Ascending aorta (tissue), 2 donors: ENCODE results near the gene PARP11. TPM values are rescaled to one million over a fixed set of nuclear protein-coding genes. Genes with fewer than 3 reads are reported as not detected.

ENCODE experiments used
- DNase-seq, 2 donors: peaks; one replicate each; pipeline ENCODE4 v3.0.0-alpha.2; 2019; ENCODE audit warnings: low spot score in 2 of 2
- H3K27ac ChIP-seq, 2 donors: fragments of 200-600 bp; sonication (generic); one replicate each; pipeline ENCODE4 v1.5.1; 2016 to 2017; ENCODE audit warnings: mild to moderate bottlenecking in 1 of 2
- H3K27me3 ChIP-seq: fragments of 200-600 bp; sonication (generic); one replicate; pipeline ENCODE4 v1.5.1; 2017
- H3K36me3 ChIP-seq, 2 donors: fragments of 200-600 bp; sonication (generic); one replicate each; pipeline ENCODE4 v1.5.1; 2016
- H3K4me1 ChIP-seq, 2 donors: fragments of 200-600 bp; sonication (generic); one replicate each; pipeline ENCODE4 v1.5.1; 2016 to 2017; ENCODE audit warnings: mild to moderate bottlenecking in 1 of 2
- H3K4me3 ChIP-seq, 2 donors: fragments of 200-600 bp; sonication (generic); one replicate each; pipeline ENCODE4 v1.5.1; 2016 to 2017; ENCODE audit warnings: mild to moderate bottlenecking in 1 of 2
- H3K9me3 ChIP-seq, 2 donors: fragments of 200-600 bp; sonication (generic); one replicate each; pipeline ENCODE4 v1.5.1; 2016
- CTCF ChIP-seq, 3 experiments: fragments of 200-600 bp in 2 of 3; fragments of 450-650 bp in 1 of 3; sonication (generic) in 2 of 3; IDR thresholded peaks; one replicate each; pipeline ENCODE4 v1.5.1; 2016 to 2019; ENCODE audit warnings: antibody characterized with exemption in 3 of 3, mild to moderate bottlenecking in 1 of 3, moderate library complexity in 1 of 3
- intact Hi-C: fragments of 100-400 bp; cut with DNase I; formaldehyde crosslinking; loops from one replicate; pipeline ENCODE4 v1.15.1; 2023
- total RNA-seq: library from RNA; depleted of rRNA; stranded (reverse); fragments of >200 nt; gene quantifications from one replicate; pipeline ENCODE4 v1.1.0, GENCODE V29; 2016

The PARP11 gene
- total RNA-seq, 1 donor from 2014 or later: 4.2 TPM

GRCh38 chr12:3901116-3901515, 27.9 kb upstream of the PARP11 start:
- Histone ChIP-seq H3K9me3 (no peaks in the 10 kb centered on the region), H3K4me1 (no peaks in the 10 kb centered on the region), H3K27me3 (no peaks in the 10 kb centered on the region), H3K36me3 (no peaks in the 10 kb centered on the region), H3K4me3 (no peak overlapping the region), H3K27ac (no peak overlapping the region)
- intact Hi-C loops: no loop called here
- DNase-seq: no peak
- no peak for TF ChIP-seq CTCF (IDR thresholded peaks at IDR 0.05)

DNA sequence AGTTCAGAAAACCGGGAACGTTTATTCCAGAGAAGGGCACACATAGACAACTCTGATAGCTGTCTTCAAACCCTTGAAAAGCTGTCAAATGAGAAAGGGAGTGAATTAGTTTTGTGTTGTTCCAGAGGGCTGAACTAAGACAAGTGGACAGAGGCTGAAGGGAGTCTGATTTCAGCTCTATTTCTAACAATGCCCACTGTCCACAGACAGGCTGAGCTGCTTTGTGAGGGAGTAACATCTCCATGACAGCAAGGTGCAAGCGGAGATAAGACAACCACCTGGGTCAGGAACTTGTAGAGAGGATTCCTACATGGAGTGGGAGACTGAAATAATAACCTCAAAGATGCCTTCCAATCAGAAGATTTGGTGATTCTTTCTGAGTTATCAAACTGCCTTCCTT, 25.6 kb upstream of the PARP11 start:
- no peak overlapping the region for H3K27ac ChIP-seq
- intact Hi-C loops: no loop called here
- DNase-seq: no peak
- H3K27me3 ChIP-seq: no peaks in the 10 kb centered on the region
- no peaks in the 10 kb centered on the region for H3K36me3 ChIP-seq
- H3K9me3 ChIP-seq: no peaks in the 10 kb centered on the region
- TF ChIP-seq CTCF (IDR thresholded peaks at IDR 0.05): no peak
- no peaks in the 10 kb centered on the region for H3K4me1 ChIP-seq
- H3K4me3 ChIP-seq: no peak overlapping the region

- intact Hi-C loops: no loop called here
- no peak overlapping the region for H3K4me3 ChIP-seq
- H3K36me3 ChIP-seq: no peaks in the 10 kb centered on the region
- no peaks in the 10 kb centered on the region for H3K9me3 ChIP-seq
- DNase-seq: no peak
- H3K27me3 ChIP-seq: no peaks in the 10 kb centered on the region
- no peak for TF ChIP-seq CTCF (IDR thresholded peaks at IDR 0.05)
- H3K27ac ChIP-seq: no peak overlapping the region
- no peaks in the 10 kb centered on the region for H3K4me1 ChIP-seq
These were observed 24.3 kb upstream of the PARP11 start for GRCh38 chr12:3897371-3897971.

- no peak overlapping the region for H3K27ac ChIP-seq
- intact Hi-C loops: no loop called here
These were observed 23.7 kb upstream of the PARP11 start for GRCh38 chr12:3896801-3897351.

DNA sequence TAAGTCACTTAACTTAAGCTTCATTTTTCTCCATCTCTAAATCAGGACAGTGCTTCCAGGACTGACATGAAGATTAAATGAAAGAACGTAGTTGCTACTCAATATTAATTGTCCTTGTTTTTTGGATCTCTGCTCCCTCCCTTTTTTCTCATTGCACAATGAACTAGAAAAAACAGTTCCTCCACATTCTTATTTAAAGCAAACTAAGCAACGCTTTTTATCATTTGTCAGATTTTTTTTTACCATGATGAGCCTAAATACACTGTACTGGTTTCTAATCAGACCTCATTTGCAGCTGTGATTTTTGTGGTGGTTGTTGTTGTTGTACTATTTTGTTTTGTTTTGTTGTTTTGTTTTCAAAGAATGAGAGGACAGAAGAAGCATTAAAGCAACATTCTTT, 23.2 kb upstream of the PARP11 start:
- H3K27ac ChIP-seq: no peak overlapping the region

More at GRCh38 chr12:3896801-3897351, 23.7 kb upstream of the PARP11 start:
- no peak for TF ChIP-seq CTCF (IDR thresholded peaks at IDR 0.05)
- Histone ChIP-seq H3K9me3 (no peaks in the 10 kb centered on the region), H3K36me3 (no peaks in the 10 kb centered on the region), H3K4me3 (no peak overlapping the region), H3K4me1 (no peaks in the 10 kb centered on the region), H3K27me3 (no peaks in the 10 kb centered on the region)
- DNase-seq: no peak

More for the DNA sequence above, 23.2 kb upstream of the PARP11 start:
- TF ChIP-seq CTCF (IDR thresholded peaks at IDR 0.05): no peak
- DNase-seq: no peak
- Histone ChIP-seq H3K4me3 (no peak overlapping the region), H3K27me3 (no peaks in the 10 kb centered on the region), H3K9me3 (no peaks in the 10 kb centered on the region), H3K4me1 (no peaks in the 10 kb centered on the region), H3K36me3 (no peaks in the 10 kb centered on the region)
- intact Hi-C loops: no loop called here
